D721Med (cell line): Measurements from ENCODE around the gene ARHGAP40.

Experiments
- DNase-seq: peaks from one replicate; pipeline ENCODE4 v3.0.0; 2011; ENCODE audit warnings: low spot score; ENCODE audit not compliant: insufficient read length
- FAIRE-seq: peaks from 2 replicates; lab custom pipeline; 2011; peaks lifted over from hg19 to GRCh38; lab: Jason Lieb, UNC
- CTCF ChIP-seq: IDR thresholded peaks from 2 replicates; pipeline ENCODE4 v1.5.1; 2012; ENCODE audit warnings: mild to moderate bottlenecking, control low read depth; ENCODE audit not compliant: insufficient read depth; ENCODE audit errors: missing control alignments

ARHGAP40 gene

GRCh38 chr20:38697306-38697705 lies 95.7 kb downstream of the ARHGAP40 start:
- FAIRE-seq (no peak), DNase-seq (no peak)
- no peak for TF ChIP-seq CTCF

DNA sequence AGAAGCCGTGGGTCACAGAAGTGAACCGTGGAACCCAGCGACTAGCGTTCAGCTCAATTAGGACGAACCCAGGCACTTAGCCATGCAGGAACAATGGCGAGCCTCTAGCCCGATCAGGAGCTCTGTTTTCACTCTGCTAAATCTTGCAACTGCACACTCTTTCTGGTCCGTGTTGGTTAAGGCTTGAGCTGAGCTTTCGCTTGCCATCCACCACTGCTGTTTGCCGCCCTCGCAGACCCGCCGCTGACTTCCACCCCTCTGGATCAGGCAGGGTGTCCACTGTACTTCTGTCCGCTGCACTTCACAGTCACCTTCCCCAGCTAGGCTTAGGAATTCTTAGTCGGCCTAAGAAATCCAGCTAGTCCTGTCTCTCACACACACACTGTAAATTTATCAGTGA lies 96.9 kb downstream of the ARHGAP40 start:
- FAIRE-seq = no peak
- TF ChIP-seq CTCF = no peak
- no peak for DNase-seq

- DNase-seq = no peak
- no peak for TF ChIP-seq CTCF
- no peak for FAIRE-seq
Measured at GRCh38 chr20:38700141-38700540, 98.5 kb downstream of the ARHGAP40 start.
